ENCODE results near the gene CADPS2.

- TF ChIP-seq CTCF (IDR thresholded peaks at IDR 0.05): no peak
- TF ChIP-seq ZFX (IDR thresholded peaks at IDR 0.05; ENCODE audit: borderline replicate concordance): no peak
These were observed 41.0 kb downstream of the CADPS2 start for GRCh38 chr7:122845286-122845685.
